ENCODE results near the gene WDR37.

WDR37 gene

GRCh38 chr10:1177936-1178335 lies 121.8 kb downstream of the WDR37 start:
- no peak for TF ChIP-seq CTCF (conservative IDR thresholded peaks at IDR 0.05; ENCODE audit: low read depth, low read length)
- no peak for DNase-seq (ENCODE audit: low read depth)
- H3K4me3 ChIP-seq (ENCODE audit: low read depth, low read length) = no peak overlapping the region

GRCh38 chr10:1178506-1178905 lies 122.3 kb downstream of the WDR37 start:
- TF ChIP-seq CTCF (conservative IDR thresholded peaks at IDR 0.05; ENCODE audit: low read depth, low read length) = no peak
- DNase-seq (ENCODE audit: low read depth) = no peak
- no peak overlapping the region for H3K4me3 ChIP-seq (ENCODE audit: low read depth, low read length)

- no peak for DNase-seq (ENCODE audit: low read depth)
- no peak for TF ChIP-seq CTCF (conservative IDR thresholded peaks at IDR 0.05; ENCODE audit: low read depth, low read length)
- H3K4me3 ChIP-seq (ENCODE audit: low read depth, low read length) = no peak overlapping the region
These were observed 123.3 kb downstream of the WDR37 start for GRCh38 chr10:1179346-1180070.

GRCh38 chr10:1180071-1180730 lies 124.0 kb downstream of the WDR37 start:
- TF ChIP-seq CTCF (conservative IDR thresholded peaks at IDR 0.05; ENCODE audit: low read depth, low read length) = no peak
- no peak overlapping the region for H3K4me3 ChIP-seq (ENCODE audit: low read depth, low read length)
- DNase-seq (ENCODE audit: low read depth) = no peak

- no peak for DNase-seq (ENCODE audit: low read depth)
- H3K4me3 ChIP-seq (ENCODE audit: low read depth, low read length) = no peak overlapping the region
- no peak for TF ChIP-seq CTCF (conservative IDR thresholded peaks at IDR 0.05; ENCODE audit: low read depth, low read length)
These were observed 124.7 kb downstream of the WDR37 start for GRCh38 chr10:1180836-1181235.
